Liver (tissue), 9 donors: ENCODE data around the gene IL25. TPM values are rescaled to one million over a fixed set of nuclear protein-coding genes. Genes with fewer than 3 reads are reported as not detected.

Experiments
- DNase-seq: peaks from one replicate; pipeline ENCODE4 v3.0.0-alpha.2; 2017; ENCODE audit warnings: low spot score
- H3K27ac ChIP-seq, 2 donors: one replicate each; pipeline ENCODE4 v1.7.0; 2013; ENCODE audit warnings: inconsistent platforms in 2 of 2, low read length in 2 of 2, control low read depth in 1 of 2, low read depth in 1 of 2, mild to moderate bottlenecking in 1 of 2
- H3K27me3 ChIP-seq, 4 donors: one replicate each; pipeline versions ENCODE4 v1.6.1 to v1.7.0; 2013; ENCODE audit warnings: low read length in 3 of 4, inconsistent platforms in 1 of 4, mild to moderate bottlenecking in 1 of 4, moderate library complexity in 1 of 4; ENCODE audit not compliant: control insufficient read depth in 4 of 4, insufficient read depth in 4 of 4
- H3K36me3 ChIP-seq, 4 donors: one replicate each; pipeline versions ENCODE4 v1.6.1 to v1.7.0; 2013; ENCODE audit warnings: low read length in 3 of 4, mild to moderate bottlenecking in 3 of 4, low read depth in 1 of 4, moderate library complexity in 1 of 4; ENCODE audit not compliant: control insufficient read depth in 4 of 4, insufficient read depth in 3 of 4
- H3K4me1 ChIP-seq, 4 donors: one replicate each; pipeline versions ENCODE4 v1.6.1 to v1.7.0; 2013; ENCODE audit warnings: low read length in 3 of 4, mild to moderate bottlenecking in 3 of 4, moderate library complexity in 1 of 4; ENCODE audit not compliant: control insufficient read depth in 4 of 4, insufficient read depth in 4 of 4
- H3K4me3 ChIP-seq, 3 donors: one replicate each; pipeline versions ENCODE4 v1.6.1 to v1.7.0; 2013; ENCODE audit warnings: low read length in 3 of 3, control low read depth in 1 of 3, low read depth in 1 of 3, mild to moderate bottlenecking in 1 of 3
- H3K9ac ChIP-seq, 2 donors: one replicate each; pipeline ENCODE4 v1.7.0; 2013; ENCODE audit warnings: low read length in 2 of 2, mild to moderate bottlenecking in 2 of 2, moderate library complexity in 2 of 2, control low read depth in 1 of 2, low read depth in 1 of 2
- H3K9me3 ChIP-seq, 4 donors: one replicate each; pipeline versions ENCODE4 v1.6.1 to v1.7.0; 2013; ENCODE audit warnings: low read length in 3 of 4; ENCODE audit not compliant: control insufficient read depth in 4 of 4
- FOXA1 ChIP-seq: IDR thresholded peaks from 2 replicates; pipeline ENCODE4 v1.6.1; 2016; ENCODE audit warnings: antibody characterized with exemption
- FOXA2 ChIP-seq: IDR thresholded peaks from 2 replicates; pipeline ENCODE4 v1.6.1; 2016; ENCODE audit warnings: antibody characterized with exemption
- GABPA ChIP-seq, 2 donors: IDR thresholded peaks in 1 of 2; conservative IDR thresholded peaks in 1 of 2; 2 replicates each; pipeline ENCODE4 v1.6.1; 2016; ENCODE audit warnings: antibody characterized with exemption in 2 of 2, mild to moderate bottlenecking in 1 of 2, moderate library complexity in 1 of 2
- JUND ChIP-seq, 2 donors: IDR thresholded peaks; 2 replicates each; pipeline ENCODE4 v1.6.1; 2016; ENCODE audit warnings: antibody characterized with exemption in 2 of 2
- MAX ChIP-seq: IDR thresholded peaks from 2 replicates; pipeline ENCODE4 v1.6.1; 2016; ENCODE audit warnings: antibody characterized with exemption
- NR2F2 ChIP-seq: IDR thresholded peaks from 2 replicates; pipeline ENCODE4 v1.6.1; 2016; ENCODE audit warnings: antibody characterized with exemption
- RXRA ChIP-seq, 2 donors: IDR thresholded peaks; 2 replicates each; pipeline ENCODE4 v1.6.1; 2017 to 2018; ENCODE audit warnings: antibody characterized with exemption in 2 of 2, mild to moderate bottlenecking in 1 of 2
- WGBS: extraction: QIAGEN DNeasy Blood & Tissue Kit; methylation state at CpG from one replicate; pipeline ENCODE4 v1.1.7; 2013; 5-methylcytosine and 5-hydroxymethylcytosine counted together
- polyA plus RNA-seq, 2 donors: library from polyadenylated mRNA; stranded (reverse) in 1 of 2; unstranded in 1 of 2; fragments of 200-250 nt in 1 of 2; fragments of >200 nt in 1 of 2; fragmentation: Nextera tagmentation in 1 of 2; extraction: Ambion mirVana in 1 of 2; gene quantifications; one replicate each; pipeline versions ENCODE4 v1.2.1 to v1.2.3, GENCODE V29; 2013 to 2015
- total RNA-seq, 2 donors: library from RNA; depleted of rRNA; stranded (reverse); fragments of >200 nt; gene quantifications; one replicate each; pipeline ENCODE4 v1.2.3, GENCODE V29; 2014
- TF ChIP-seq, protein P1 (sequence below): fragments of 150-350 bp; IDR thresholded peaks from 2 replicates; pipeline ENCODE4 v1.5.1; 2017; ENCODE audit warnings: improper control_type of control experiment, low read depth, low read length; ENCODE audit not compliant: missing input control
- TF ChIP-seq, protein P2 (sequence below): IDR thresholded peaks from 2 replicates; pipeline ENCODE4 v1.6.1; 2016; ENCODE audit warnings: antibody characterized with exemption
- donor health status: healthy.
- donor health status: healthy.
- donor health status: healthy.
- donor health status: healthy.
- donor health status: healthy.

Gene IL25
- total and polyA plus RNA-seq, 4 donors: not detected

GRCh38 chr14:23376482-23377197, 4.0 kb downstream of the IL25 start, which contains the start of gene CMTM5 (continued):
- TF ChIP-seq, protein P1, sequence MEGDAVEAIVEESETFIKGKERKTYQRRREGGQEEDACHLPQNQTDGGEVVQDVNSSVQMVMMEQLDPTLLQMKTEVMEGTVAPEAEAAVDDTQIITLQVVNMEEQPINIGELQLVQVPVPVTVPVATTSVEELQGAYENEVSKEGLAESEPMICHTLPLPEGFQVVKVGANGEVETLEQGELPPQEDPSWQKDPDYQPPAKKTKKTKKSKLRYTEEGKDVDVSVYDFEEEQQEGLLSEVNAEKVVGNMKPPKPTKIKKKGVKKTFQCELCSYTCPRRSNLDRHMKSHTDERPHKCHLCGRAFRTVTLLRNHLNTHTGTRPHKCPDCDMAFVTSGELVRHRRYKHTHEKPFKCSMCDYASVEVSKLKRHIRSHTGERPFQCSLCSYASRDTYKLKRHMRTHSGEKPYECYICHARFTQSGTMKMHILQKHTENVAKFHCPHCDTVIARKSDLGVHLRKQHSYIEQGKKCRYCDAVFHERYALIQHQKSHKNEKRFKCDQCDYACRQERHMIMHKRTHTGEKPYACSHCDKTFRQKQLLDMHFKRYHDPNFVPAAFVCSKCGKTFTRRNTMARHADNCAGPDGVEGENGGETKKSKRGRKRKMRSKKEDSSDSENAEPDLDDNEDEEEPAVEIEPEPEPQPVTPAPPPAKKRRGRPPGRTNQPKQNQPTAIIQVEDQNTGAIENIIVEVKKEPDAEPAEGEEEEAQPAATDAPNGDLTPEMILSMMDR: no peak
- TF ChIP-seq NR2F2: no peak

DNA sequence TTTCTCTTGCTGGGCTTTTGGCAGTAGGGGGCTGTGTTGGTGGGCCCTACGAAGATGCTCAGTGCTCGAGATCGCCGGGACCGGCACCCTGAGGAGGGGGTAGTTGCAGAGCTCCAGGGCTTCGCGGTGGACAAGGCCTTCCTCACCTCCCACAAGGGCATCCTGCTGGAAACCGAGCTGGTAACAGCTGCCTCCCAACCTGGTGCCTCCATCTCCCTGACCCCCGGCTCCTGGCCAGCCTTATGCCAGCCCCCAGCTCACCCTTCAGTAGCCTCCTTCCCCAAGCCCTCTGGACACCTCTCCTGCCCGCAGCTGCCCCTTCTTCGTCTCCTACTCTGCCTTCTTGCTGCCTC, 4.6 kb downstream of the IL25 start:
- Histone ChIP-seq H3K27ac (no peak overlapping the region), H3K9me3 (no peaks in the 10 kb centered on the region), H3K36me3 (no peaks in the 10 kb centered on the region), H3K27me3 (no peaks in the 10 kb centered on the region), H3K9ac (no peak overlapping the region), H3K4me3 (no peak overlapping the region), H3K4me1 (no peaks in the 10 kb centered on the region)
- DNase-seq: no peak
- WGBS: 62% methylated on average over 11 of the region's 11 CpGs
- no peak for TF ChIP-seq NR2F2
- TF ChIP-seq GABPA (IDR thresholded peaks at IDR 0.05 in 1 of 2, conservative IDR thresholded peaks at IDR 0.05 in 1 of 2): no peak
- no peak for TF ChIP-seq FOXA2
- no peak for TF ChIP-seq RXRA (IDR thresholded peaks at IDR 0.05)

GRCh38 chr14:23377573-23378563, 5.3 kb downstream of the IL25 start:
- Histone ChIP-seq H3K9me3 (no peaks in the 10 kb centered on the region), H3K27me3 (no peaks in the 10 kb centered on the region), H3K27ac (no peak overlapping the region), H3K36me3 (no peaks in the 10 kb centered on the region), H3K4me1 (no peaks in the 10 kb centered on the region), H3K4me3 (no peak overlapping the region), H3K9ac (no peak overlapping the region)
- WGBS: 83% methylated on average over 14 of the region's 14 CpGs
- TF ChIP-seq GABPA (IDR thresholded peaks at IDR 0.05 in 1 of 2, conservative IDR thresholded peaks at IDR 0.05 in 1 of 2): no peak
- TF ChIP-seq MAX: no peak
- no peak for TF ChIP-seq JUND (IDR thresholded peaks at IDR 0.05)
- TF ChIP-seq FOXA1: no peak
- TF ChIP-seq, protein P2, sequence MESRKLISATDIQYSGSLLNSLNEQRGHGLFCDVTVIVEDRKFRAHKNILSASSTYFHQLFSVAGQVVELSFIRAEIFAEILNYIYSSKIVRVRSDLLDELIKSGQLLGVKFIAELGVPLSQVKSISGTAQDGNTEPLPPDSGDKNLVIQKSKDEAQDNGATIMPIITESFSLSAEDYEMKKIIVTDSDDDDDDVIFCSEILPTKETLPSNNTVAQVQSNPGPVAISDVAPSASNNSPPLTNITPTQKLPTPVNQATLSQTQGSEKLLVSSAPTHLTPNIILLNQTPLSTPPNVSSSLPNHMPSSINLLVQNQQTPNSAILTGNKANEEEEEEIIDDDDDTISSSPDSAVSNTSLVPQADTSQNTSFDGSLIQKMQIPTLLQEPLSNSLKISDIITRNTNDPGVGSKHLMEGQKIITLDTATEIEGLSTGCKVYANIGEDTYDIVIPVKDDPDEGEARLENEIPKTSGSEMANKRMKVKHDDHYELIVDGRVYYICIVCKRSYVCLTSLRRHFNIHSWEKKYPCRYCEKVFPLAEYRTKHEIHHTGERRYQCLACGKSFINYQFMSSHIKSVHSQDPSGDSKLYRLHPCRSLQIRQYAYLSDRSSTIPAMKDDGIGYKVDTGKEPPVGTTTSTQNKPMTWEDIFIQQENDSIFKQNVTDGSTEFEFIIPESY: no peak
- TF ChIP-seq RXRA (IDR thresholded peaks at IDR 0.05): no peak
- DNase-seq: no peak
